ENCODE results near the gene RPL19. TPM values are rescaled to one million over a fixed set of nuclear protein-coding genes. Genes with fewer than 3 reads are reported as not detected.

RPL19 gene
- total RNA-seq, 1 donor from 2014 or later = 877 TPM

DNA sequence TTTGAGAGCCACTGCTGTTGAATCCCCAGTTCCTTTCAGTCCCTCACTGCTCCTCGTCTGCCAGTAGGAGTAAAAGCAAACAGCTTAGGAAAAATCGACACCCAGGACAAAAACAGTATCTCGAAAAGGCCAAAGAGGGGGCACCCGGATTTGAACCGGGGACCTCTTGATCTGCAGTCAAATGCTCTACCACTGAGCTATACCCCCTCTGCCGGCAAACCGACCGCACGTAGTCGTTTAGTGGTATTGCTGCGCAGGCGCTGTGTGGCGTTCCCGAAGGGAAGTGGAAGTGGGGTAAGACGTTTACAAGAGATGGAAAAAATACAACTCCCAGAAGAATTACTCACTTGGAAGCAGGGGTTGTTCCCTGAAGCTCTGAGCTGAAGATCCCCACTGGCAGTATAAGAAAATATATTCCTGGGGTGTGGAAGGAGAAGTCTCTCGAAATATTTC, 46.5 kb upstream of the RPL19 start:
- H3K4me3 Mint-ChIP-seq (ENCODE audit: unreplicated experiment) = peak overlapping the region; percentile 99
- peaks cover 20% of the 10 kb centered on the region for H3K9me3 Mint-ChIP-seq (ENCODE audit: unreplicated experiment)
- peaks cover 5% of the 10 kb centered on the region for H3K4me1 Mint-ChIP-seq (ENCODE audit: low read depth, unreplicated experiment)
- peak; percentile 93 for DNase-seq
- H3K27me3 Mint-ChIP-seq (ENCODE audit: unreplicated experiment) = peaks cover 34% of the 10 kb centered on the region
- no peak for TF ChIP-seq CTCF (IDR thresholded peaks at IDR 0.05; ENCODE audit: partially characterized antibody, unreplicated experiment)
- H3K27ac Mint-ChIP-seq (ENCODE audit: unreplicated experiment) = peak overlapping the region; percentile 93
- H3K36me3 Mint-ChIP-seq (ENCODE audit: unreplicated experiment) = peaks cover 4% of the 10 kb centered on the region

GRCh38 chr17:39155654-39156053, 44.4 kb upstream of the RPL19 start:
- H3K36me3 Mint-ChIP-seq (ENCODE audit: unreplicated experiment) = peaks cover 4% of the 10 kb centered on the region
- H3K4me1 Mint-ChIP-seq (ENCODE audit: low read depth, unreplicated experiment) = peaks cover 5% of the 10 kb centered on the region
- no peak overlapping the region for H3K4me3 Mint-ChIP-seq (ENCODE audit: unreplicated experiment)
- no peak for TF ChIP-seq CTCF (IDR thresholded peaks at IDR 0.05; ENCODE audit: partially characterized antibody, unreplicated experiment)
- H3K27ac Mint-ChIP-seq (ENCODE audit: unreplicated experiment) = no peak overlapping the region
- peaks cover 26% of the 10 kb centered on the region for H3K27me3 Mint-ChIP-seq (ENCODE audit: unreplicated experiment)
- no peak for DNase-seq
- peaks cover 20% of the 10 kb centered on the region for H3K9me3 Mint-ChIP-seq (ENCODE audit: unreplicated experiment)

GRCh38 chr17:39156491-39156890, 43.6 kb upstream of the RPL19 start:
- Mint-ChIP-seq H3K4me3 (ENCODE audit: unreplicated experiment) (no peak overlapping the region), H3K27ac (ENCODE audit: unreplicated experiment) (no peak overlapping the region), H3K4me1 (ENCODE audit: low read depth, unreplicated experiment) (peaks cover 5% of the 10 kb centered on the region), H3K9me3 (ENCODE audit: unreplicated experiment) (peaks cover 20% of the 10 kb centered on the region), H3K36me3 (ENCODE audit: unreplicated experiment) (peaks cover 4% of the 10 kb centered on the region), H3K27me3 (ENCODE audit: unreplicated experiment) (peaks cover 26% of the 10 kb centered on the region)
- TF ChIP-seq CTCF (IDR thresholded peaks at IDR 0.05; ENCODE audit: partially characterized antibody, unreplicated experiment) = no peak
- no peak for DNase-seq

DNA sequence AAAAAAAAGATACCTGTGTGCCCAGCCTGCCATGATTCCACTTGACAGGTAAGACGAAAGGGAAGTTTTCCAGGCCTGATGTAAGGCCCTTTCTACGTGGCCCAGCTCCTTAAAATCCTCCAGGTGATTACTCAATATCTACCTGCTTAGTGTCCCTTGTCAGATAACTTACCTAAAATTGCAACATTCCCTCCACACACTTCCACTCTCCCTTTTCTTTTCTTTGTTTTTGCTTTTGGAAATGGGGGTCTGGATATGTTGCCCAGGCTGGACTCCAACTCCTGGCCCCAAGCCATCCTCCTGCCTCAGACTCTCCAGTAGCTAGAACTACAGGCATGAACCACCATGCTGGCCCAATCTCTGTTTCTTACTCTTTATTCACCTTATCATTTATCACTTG, 41.5 kb upstream of the RPL19 start:
- peaks cover 2% of the 10 kb centered on the region for H3K36me3 Mint-ChIP-seq (ENCODE audit: unreplicated experiment)
- H3K27me3 Mint-ChIP-seq (ENCODE audit: unreplicated experiment) = peaks cover 14% of the 10 kb centered on the region
- no peak overlapping the region for H3K4me3 Mint-ChIP-seq (ENCODE audit: unreplicated experiment)
- peaks cover 4% of the 10 kb centered on the region for H3K4me1 Mint-ChIP-seq (ENCODE audit: low read depth, unreplicated experiment)
- DNase-seq = no peak
- TF ChIP-seq CTCF (IDR thresholded peaks at IDR 0.05; ENCODE audit: partially characterized antibody, unreplicated experiment) = no peak
- peaks cover 13% of the 10 kb centered on the region for H3K9me3 Mint-ChIP-seq (ENCODE audit: unreplicated experiment)
- H3K27ac Mint-ChIP-seq (ENCODE audit: unreplicated experiment) = no peak overlapping the region

DNA sequence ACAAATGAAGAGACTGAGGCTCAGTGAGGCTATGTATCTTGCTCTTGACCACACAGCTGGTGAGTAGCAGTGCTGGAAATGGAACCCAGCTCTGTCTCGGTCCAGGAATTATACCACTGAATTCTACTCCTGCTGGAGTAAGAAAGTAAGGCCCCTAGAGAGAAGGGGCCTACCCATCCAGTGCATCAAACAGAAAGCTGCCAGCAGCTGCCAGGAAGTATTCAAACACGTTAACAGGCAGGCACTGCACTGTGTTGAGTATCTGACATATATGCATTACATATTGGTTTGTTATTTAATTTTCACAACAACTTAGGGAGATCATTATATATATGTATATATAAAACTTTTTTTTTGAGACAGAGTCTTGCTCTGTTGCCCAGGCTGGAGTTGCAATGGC, 38.1 kb upstream of the RPL19 start:
- TF ChIP-seq CTCF (IDR thresholded peaks at IDR 0.05; ENCODE audit: partially characterized antibody, unreplicated experiment) = no peak
- Mint-ChIP-seq H3K36me3 (ENCODE audit: unreplicated experiment) (no peaks in the 10 kb centered on the region), H3K4me3 (ENCODE audit: unreplicated experiment) (no peak overlapping the region), H3K27me3 (ENCODE audit: unreplicated experiment) (peaks cover 9% of the 10 kb centered on the region), H3K27ac (ENCODE audit: unreplicated experiment) (no peak overlapping the region), H3K4me1 (ENCODE audit: low read depth, unreplicated experiment) (peaks cover 9% of the 10 kb centered on the region), H3K9me3 (ENCODE audit: unreplicated experiment) (no peaks in the 10 kb centered on the region)
- DNase-seq = no peak
